ENCODE results near the gene PPIF.

The PPIF gene

DNA sequence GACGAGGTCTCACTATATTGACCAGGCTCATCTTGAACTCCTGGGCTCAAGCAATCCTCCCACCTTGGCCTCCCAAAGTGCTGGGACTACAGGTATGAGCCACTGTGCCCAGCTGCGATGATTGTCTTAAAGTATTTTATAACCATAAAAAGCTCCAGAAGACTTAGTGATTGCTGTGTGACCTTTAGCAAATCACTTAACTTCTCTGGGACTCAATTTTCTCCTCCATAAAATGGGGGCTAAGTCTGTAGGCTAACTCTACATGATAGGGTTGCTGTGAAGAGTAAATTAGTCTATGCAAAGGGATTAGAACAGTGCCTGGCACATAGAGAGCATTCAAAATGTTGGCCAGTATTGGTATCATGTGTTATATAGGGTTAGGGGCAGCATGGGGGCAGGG lies 42.8 kb downstream of the PPIF start:
- no peak for DNase-seq

- no peak for DNase-seq
These were observed 43.4 kb downstream of the PPIF start for GRCh38 chr10:79390551-79391229.

DNA sequence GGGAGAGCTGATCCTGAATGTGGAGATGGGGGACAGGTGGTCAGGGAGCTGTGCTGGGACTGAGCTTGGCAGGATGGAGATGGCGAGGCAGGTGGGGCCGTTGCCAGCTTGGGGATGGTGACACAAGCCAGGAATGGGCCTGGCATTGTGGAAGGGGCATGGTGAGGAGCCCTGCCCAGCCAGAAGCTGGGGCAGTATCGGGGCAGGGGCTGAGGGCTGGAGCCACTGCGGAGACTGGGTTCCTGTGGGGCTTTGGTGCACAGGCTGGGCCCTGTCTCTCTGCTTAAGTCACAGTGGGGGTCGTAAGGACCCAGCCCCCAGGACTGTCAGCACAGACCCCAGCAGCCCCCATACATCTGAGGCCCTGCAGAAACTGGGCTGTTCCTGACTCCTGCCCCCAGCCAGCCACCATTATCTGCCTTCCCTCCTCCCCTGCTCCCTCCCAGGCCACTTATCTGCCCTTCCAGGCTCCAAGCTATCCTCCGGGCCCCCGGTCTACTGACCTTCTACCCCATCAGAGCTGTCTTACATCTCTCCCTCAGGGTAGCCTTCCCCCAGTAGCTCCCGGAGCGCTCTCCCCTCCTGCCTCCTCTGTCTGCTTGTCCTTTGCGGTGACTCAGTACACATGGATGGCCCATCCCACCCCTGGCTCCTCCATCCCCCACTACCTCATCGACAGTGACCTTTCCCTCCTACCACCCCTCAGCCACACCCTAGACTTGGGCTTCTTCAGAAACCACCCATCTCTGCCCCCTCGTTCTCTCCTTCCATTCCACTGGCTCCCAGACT lies 44.2 kb downstream of the PPIF start:
- no peak for DNase-seq

- DNase-seq = no peak
These were observed 44.7 kb downstream of the PPIF start for GRCh38 chr10:79392020-79392398.

- no peak for DNase-seq
These were observed 45.4 kb downstream of the PPIF start for GRCh38 chr10:79392506-79393176.

DNA sequence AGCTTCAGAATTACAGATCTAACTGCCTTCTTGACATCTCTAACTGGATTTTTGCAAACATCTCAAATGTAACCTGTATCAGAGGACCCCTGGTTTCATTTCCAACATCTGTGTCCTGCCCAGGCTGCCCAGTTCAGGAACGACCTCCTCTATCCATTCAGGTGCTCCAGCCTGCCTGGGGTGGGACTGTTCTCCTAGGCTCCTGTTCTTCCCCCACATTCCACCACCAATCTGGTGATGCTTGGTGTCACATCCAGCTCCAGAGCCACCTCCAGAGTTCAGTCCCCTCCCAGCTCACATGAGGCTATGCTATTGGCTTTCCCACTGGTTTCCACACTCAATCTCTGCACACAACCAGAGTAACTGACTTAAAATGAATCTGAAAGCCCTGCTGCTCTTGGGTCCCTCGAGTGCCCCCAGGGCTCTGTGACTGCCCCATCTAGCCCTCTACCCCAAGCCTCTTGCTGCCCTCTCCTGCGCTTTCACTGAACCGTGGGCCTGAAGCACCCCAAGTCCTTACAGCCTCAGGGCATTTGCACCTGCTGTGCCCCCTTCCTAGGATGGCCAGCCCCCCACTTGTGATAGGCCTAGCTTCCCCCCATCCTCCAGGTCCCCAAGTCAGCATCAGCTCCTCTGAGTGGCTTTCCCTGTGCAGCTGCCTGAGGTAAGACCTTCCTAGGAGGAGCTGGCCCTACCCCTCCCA lies 46.1 kb downstream of the PPIF start:
- no peak for DNase-seq

DNA sequence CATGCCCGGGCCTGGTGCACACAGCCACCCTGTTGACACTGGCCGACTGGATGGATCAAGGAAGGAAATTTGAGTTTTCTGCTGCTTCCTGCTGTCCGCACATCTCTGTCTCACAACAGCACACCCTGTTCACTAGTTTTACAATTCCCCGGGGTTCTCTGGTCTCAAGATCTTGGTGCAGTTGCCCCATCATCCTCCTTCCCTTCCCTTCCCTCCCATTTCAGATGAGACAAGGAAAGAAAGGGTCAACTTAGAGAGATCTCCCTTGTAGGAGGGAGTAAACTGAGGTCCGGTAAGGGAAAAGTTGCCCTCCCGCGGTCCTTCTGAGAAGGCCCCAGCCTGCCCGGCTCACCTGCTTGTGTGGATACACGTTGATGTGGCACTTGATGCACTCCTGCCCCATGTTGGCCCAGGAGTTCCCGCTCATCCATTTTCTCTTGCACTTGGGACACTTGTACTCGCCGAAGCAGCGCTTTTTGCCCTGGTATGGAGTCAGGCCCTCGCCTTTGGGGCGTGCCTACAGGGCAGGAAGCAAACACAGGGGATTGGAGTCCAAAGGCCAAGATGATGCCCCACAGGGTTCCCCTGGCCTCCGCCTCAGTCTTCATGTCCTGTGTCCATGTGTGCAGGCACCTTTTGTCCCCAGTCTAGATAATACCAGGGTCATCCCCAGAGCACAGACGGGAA lies 46.8 kb downstream of the PPIF start:
- DNase-seq = no peak

DNA sequence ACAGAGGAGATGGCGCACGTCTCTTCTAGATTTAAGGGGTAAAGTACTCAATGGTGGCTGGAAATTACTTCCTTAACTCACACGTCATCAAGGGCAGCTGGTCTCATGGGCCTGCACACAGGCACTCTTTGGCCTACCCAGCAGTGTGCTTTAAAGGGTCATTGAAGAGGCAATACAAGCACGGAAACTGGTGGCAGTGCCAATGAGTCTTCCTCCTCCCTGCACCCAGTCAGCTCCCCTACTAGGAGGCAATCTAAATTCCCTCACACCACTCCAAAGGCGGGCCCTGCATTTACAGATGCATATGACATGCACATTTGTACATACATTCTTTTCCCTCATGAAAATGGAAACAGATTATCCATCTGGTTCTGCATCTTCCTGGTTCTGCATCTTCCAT lies 47.4 kb downstream of the PPIF start:
- no peak for DNase-seq

DNA sequence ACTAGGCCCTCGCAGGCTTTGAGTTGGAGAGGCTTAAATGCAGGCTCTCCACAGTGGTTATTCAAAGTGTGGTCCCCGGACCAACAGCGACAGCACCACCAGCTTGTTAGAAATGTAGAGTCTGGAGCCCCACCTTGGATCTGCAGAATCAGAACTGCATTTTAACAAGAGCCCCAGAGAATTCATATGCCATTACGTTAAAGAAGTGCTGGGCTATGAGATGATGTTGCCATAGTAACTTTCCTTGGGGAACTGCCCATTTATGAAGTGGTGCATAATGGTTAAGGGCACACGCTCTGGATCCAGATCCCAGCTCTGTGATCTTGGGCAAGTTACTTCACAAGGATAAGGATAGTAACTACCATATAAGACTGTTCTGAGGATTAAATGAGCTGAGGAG lies 49.3 kb downstream of the PPIF start:
- DNase-seq = no peak

DNA sequence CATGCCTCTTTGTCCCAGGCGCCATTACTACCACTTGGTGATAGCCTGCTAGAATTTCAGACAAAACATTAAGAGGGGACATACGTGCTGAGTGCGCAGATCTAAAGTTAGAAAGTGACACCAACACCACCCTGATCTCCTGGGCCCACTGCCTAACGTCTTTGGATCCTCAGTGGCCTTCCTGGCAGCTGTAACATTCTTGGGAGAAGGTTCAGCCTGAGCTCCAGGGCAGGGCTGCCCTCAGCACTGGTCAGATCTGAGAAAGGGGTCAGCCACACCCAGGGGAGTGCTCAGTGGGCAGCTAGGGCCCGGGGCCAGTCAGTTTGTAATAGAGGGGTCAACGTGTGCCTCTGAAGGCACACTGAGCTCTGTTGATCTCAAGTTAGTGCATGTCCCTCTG lies 49.8 kb downstream of the PPIF start:
- DNase-seq = no peak

DNA sequence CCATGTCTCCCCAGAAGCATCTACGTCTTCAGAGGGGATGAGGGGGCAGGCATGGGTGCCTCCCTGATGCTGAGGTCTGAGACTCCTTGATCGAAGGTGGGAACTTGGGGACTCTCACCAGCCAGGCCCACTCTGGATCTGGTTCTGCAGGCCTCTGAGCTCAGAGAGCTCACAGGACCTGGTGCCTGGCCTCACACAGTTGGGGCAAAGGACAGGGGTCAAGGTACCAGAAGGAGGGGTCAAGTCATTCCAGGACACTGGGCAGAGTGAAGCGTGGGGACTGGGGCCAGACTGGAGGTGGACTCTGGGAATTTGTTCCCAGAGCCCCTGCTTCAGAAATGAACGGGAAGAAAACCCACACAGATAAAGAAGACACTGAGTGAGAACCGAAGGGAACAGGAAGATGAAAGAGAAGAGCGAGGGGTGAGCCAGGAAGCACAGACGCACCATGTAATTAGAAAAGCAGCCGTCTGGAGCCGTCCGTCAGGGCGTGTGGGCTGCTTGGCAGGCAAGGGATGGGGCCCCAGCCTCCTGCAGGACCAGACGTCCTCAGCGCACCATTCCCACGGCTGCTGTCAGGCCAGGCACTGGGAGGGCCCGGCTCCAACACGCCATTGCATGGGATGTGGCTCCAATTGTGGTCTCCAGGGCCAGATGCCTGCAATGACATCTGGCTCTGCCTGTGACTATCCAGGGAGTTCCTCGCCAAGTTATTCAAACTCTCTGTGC lies 50.5 kb downstream of the PPIF start:
- DNase-seq = no peak

DNA sequence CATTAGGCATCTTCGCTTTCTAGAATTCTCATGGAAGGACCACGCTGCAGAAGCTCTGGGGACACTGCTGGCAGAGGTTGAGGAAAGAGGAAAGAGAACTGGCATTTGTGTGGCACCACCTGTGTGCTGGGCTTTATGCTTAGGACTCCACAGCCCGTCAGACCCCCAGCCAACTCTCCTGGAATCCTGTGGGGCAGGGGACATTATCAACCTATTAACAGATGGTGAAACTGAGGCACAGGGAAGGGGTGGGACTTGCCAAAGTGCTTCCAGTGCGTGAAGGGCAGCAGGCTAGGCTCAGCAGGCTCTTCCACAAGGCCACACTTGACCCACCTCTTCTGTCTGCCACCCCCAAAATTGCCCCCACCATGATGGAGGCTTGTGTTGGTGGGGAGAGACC lies 51.4 kb downstream of the PPIF start:
- no peak for DNase-seq

GRCh38 chr10:79399223-79399831 lies 52.1 kb downstream of the PPIF start:
- DNase-seq = no peak

DNA sequence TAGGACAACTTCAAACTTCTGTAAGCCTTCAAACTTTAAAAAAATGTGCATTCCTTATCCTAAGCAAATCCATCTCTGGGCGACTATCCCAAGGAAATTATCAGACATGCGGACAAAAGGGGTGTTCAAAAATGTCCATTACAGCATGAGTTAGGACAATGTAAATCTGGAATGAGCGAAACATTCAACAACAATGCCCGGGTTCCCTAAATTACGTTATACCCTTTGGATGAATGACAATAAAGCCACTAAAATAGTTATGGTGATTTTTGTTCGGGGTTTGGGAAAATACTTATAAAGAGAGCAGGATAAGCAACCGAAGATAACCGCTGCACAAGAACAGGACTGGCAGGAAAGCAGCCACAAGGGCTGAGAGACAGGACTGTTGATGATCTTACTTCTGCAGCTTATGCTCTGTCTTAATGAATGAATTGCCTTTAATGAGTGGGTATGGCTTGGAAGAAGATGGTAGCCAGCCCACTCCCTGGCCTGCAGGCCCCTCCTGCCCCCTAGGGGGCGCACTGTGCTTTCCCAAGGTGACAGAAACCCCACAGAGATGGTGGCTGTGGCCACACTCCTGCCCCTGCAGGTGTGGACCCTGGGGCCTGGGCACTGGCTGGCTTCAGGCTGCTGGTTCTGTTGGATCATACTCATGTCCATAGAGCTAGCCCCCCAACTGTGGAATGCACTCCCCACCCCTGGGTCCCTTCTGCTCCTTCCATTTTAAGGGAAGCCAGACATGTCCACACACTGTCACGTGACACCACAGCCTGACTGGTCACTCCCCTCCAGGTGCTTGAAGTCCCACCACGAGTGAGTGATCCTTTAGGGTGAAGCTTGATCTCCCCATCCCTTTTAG lies 53.1 kb downstream of the PPIF start:
- DNase-seq = peak in 1 of 2 experiments; percentile 3

DNA sequence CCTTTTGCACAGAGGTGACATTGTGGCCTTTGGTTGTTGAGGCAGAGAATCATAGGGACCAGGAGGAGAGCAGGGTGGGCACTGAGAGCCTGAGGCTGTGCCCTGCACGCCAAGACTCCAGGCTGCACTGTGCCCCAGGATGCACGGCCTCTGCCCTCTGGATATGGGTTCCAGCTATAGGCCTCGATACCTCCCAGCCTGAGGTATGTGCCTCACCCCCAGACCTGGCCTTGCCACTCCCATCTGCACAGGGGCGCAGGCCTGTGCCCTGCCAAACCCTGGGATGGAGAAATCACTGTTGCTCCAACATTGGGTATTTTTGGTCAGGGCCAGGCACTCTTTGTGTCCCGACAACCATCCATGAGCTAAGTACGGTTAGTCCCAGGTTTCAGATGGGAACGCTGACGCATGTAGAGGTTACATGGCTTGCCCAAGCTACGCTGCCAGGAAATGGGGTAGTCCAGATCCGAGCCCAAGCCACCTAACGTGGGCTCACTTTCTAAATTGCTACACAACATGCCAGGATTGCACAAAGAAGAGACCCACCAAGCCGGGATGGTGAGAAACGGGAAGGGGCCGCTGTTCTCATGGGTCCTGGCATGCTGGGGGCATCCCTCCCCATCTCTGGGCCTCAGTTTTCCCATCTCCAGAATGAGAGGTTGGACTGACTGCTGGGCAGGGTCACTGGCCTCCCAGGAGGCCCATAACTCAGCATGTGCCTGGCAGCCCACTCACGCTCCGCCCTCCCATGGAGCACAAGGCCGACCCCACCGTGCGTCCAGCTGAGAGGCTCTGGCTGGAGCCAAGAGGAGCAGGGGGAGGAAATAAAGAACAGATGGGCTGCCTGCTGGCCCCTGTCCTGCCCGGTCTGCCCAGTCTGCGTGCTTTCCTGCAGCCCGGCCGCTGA lies 54.0 kb downstream of the PPIF start:
- no peak for DNase-seq

DNA sequence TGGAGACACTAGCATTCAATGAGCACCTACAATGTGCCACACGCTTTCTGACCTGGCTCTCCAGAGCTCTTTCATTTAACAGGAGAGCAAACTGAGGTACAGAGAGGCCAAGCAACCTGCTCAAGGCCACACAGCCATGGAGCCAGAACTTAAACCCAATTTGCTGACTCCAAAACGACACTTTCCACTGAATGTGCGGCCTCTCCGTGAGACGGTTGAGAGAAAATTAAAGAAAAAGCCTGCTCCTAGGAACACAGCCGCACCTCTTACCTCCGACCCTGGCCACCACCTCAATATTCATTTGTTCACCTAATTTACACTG lies 55.3 kb downstream of the PPIF start:
- DNase-seq = no peak

- DNase-seq = no peak
These were observed 55.7 kb downstream of the PPIF start for GRCh38 chr10:79402951-79403350.

DNA sequence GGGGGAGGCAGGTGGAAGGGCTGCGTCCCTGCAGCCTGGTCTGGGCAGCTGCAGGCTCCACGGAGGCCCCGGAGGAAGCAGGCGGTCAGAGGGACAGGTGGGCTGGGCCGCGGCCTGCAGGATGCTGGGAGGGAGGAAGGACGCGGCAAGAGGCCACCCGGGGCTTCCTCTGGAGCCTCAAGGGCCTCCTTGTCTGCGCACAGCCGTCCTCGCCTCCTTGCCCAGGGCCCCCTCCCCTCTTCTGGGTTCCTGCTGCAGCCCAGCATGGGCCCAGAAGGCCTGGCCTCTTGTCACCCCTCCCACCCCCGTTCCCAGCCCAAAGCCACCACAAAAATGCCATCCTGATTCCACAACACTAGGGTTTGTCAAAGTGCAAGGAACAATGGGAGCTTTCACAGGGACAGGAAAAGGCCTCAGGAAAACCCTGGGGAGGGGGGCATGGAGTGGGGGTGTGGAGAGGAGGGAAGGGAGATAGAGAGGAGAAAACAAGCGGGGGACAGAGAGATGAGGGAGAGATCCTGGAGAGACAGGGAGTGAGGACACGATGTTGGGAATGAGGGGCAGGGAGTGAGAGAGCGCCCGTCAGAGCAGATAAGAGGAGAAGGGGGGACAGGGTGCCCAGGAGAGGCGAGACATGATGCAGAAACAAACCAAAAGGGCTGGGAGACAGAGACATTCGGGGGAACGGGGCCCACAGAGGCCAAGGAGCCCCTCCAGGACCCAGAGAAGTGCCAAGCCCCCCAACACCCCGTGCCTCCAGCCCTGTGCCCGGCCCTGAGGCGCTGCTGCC lies 56.4 kb downstream of the PPIF start:
- DNase-seq = no peak

DNA sequence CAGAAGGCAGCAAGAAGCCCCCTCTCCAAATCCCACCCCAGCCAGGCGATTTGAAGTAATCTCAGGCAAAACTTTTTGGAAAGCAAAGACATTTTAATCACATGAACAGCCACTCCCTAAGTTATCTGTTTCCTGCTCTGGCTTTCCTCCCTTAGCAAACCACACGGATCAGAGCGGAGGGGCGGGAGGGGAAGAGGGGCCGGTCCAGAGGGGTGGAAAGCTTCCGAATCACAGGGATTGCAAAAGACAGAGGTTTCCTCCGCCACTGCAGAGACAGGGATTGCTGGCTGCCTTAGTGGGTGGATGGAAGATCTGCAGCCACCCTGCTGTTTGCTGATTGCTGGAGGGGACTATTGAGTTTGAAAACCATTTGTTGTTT lies 57.0 kb downstream of the PPIF start:
- no peak for DNase-seq

Data from SW 1271 (cell line).